ENCODE measurements around the gene CLASP1. TPM values are rescaled to one million over a fixed set of nuclear protein-coding genes. Genes with fewer than 3 reads are reported as not detected.

Gene CLASP1
- total and polyA plus RNA-seq, 2 of the 8 experiments (the other 6 are each of a cell fraction or from before 2014, with no cell fraction given) = 7.3 to 53.9 TPM

- no peak overlapping the region for H4K8ac ChIP-seq (ENCODE audit: extremely low read depth, insufficient read depth, low read length)
- H3K23me2 ChIP-seq (ENCODE audit: low read depth, low read length) = no peaks in the 10 kb centered on the region
- no peak overlapping the region for H3K23ac ChIP-seq (ENCODE audit: insufficient read length)
- no peak overlapping the region for H3K27ac ChIP-seq (ENCODE audit: low read depth, low read length)
- no peaks in the 10 kb centered on the region for H3K27me3 ChIP-seq (replicated peaks in 1 of 4; ENCODE audit: control insufficient read depth in 3 of 4, extremely low read depth in 1 of 4, insufficient read depth in 3 of 4, low read length in 3 of 4)
- H3K79me1 ChIP-seq (ENCODE audit: low read depth, low read length) = no peaks in the 10 kb centered on the region; the same call in 1 of the 2 replicates
- no peak overlapping the region for H3K14ac ChIP-seq (ENCODE audit: insufficient read length)
- ChIA-PET CTCF (ENCODE audit: partially characterized antibody) (interaction anchor here (1.0 to 11.5 kb wide), 8 partner anchors 10 to 269 kb away, joined by 3 to 144 read pairs (median 3); no protein-coding TSS in a partner anchor), POLR2A (ENCODE audit: partially characterized antibody) (interaction anchor here (0.8 to 1.0 kb wide), 2 partner anchors 13 to 57 kb away, joined by 3 to 7 read pairs; no protein-coding TSS in a partner anchor)
- H3K36me3 ChIP-seq (ENCODE audit: control insufficient read depth in 2 of 4, insufficient read depth in 4 of 4, low read length in 3 of 4) = peaks cover 16 to 45% (median 33%) of the 10 kb centered on the region in 4 experiments; a peak in 7 of 8 replicates
- no peak overlapping the region for H2BK120ac ChIP-seq (replicated peaks; ENCODE audit: low read depth, low read length)
- H3K4ac ChIP-seq (replicated peaks; ENCODE audit: insufficient read length, low read depth, low read length) = no peak overlapping the region
- H4K91ac ChIP-seq (replicated peaks; ENCODE audit: insufficient read length, low read length) = no peak overlapping the region
- peaks cover 2 to 5% of the 10 kb centered on the region in 2 experiments for H4K20me1 ChIP-seq (replicated peaks in 1 of 2; ENCODE audit: control insufficient read depth in 1 of 2, insufficient read depth in 2 of 2, low read length in 2 of 2)
- no peaks in the 10 kb centered on the region for H3K79me2 ChIP-seq (ENCODE audit: control insufficient read depth in 1 of 2, insufficient read depth in 2 of 2, low read length in 2 of 2)
- H2BK15ac ChIP-seq (ENCODE audit: low read length) = no peak overlapping the region
- no peak overlapping the region for H2AK5ac ChIP-seq (ENCODE audit: low read depth, low read length)
- no peak overlapping the region for H3K18ac ChIP-seq (ENCODE audit: extremely low read depth, low read length)
- H2AFZ ChIP-seq (ENCODE audit: low read length) = no peak overlapping the region
- TF ChIP-seq YY1 (IDR thresholded peaks at IDR 0.05; ENCODE audit: low read depth, low read length) = no peak
- TF ChIP-seq ASH2L (IDR thresholded peaks at IDR 0.05; ENCODE audit: low read length) = no peak
- TF ChIP-seq TCF12 (IDR thresholded peaks at IDR 0.05; ENCODE audit: low read depth, low read length) = no peak
- no peak for TF ChIP-seq SUZ12 (IDR thresholded peaks at IDR 0.05; ENCODE audit: low read length)
- no peak for TF ChIP-seq SAP30 (IDR thresholded peaks at IDR 0.05; ENCODE audit: insufficient read depth, insufficient replicate concordance, low read length)
- TF ChIP-seq ATF3 (IDR thresholded peaks at IDR 0.05; ENCODE audit: insufficient read depth, low read depth, low read length) = no peak
- no peak for TF ChIP-seq RXRA (IDR thresholded peaks at IDR 0.05; ENCODE audit: insufficient read depth, low read depth, low read length)
- no peak for TF ChIP-seq ZNF274 (IDR thresholded peaks at IDR 0.05; ENCODE audit: borderline replicate concordance, extremely low read depth, low read length)
- no peak for TF ChIP-seq SIX5 (IDR thresholded peaks at IDR 0.05; ENCODE audit: low read depth, low read length)
- TF ChIP-seq BRCA1 (IDR thresholded peaks at IDR 0.05; ENCODE audit: low read depth, low read length) = no peak
- H3K4me3 ChIP-seq (ENCODE audit: extremely low read depth in 1 of 4, insufficient read depth in 2 of 4, low read depth in 3 of 4, low read length in 4 of 4) = no peak overlapping the region
- H3K9me3 ChIP-seq (ENCODE audit: insufficient read depth in 2 of 2, low read depth in 1 of 2, low read length in 1 of 2) = no peaks in the 10 kb centered on the region
- H2BK20ac ChIP-seq (ENCODE audit: low read length) = no peak overlapping the region
- no peak overlapping the region for H3K56ac ChIP-seq (replicated peaks; ENCODE audit: insufficient read length, low read depth, low read length)
- no peak overlapping the region for H4K5ac ChIP-seq (ENCODE audit: insufficient read length, low read depth, low read length)
- FAIRE-seq = no peak
- no peak overlapping the region for H2BK12ac ChIP-seq (ENCODE audit: low read depth, low read length)
- H3K4me1 ChIP-seq (replicated peaks in 1 of 4; ENCODE audit: control insufficient read depth in 3 of 4, insufficient read depth in 4 of 4, low read length in 3 of 4) = no peaks in the 10 kb centered on the region
- H3K4me2 ChIP-seq (ENCODE audit: insufficient read depth in 1 of 2, low read depth in 2 of 2, low read length in 2 of 2) = no peak overlapping the region
- no peak for DNase-seq (ENCODE audit: low read depth in 1 of 2, low spot score in 2 of 2)
- no peak overlapping the region for H3K9ac ChIP-seq (replicated peaks in 1 of 4; ENCODE audit: extremely low read depth in 1 of 4, low read depth in 3 of 4, low read length in 3 of 4)
- 92% methylated on average over 17 of the region's 17 CpGs; no CpG with 5 or more reads in 1 of the 2 experiments for WGBS, 2 experiments (ENCODE audit: extremely low coverage in 1 of 2, insufficient coverage in 1 of 2, insufficient read length in 1 of 2, insufficient replicate concordance in 2 of 2, low coverage in 1 of 2, low lambda C conversion rate in 2 of 2, missing lambda C conversion rate in 1 of 2)
- H2BK5ac ChIP-seq (ENCODE audit: low read depth, low read length) = no peak overlapping the region
Measured at GRCh38 chr2:121351521-121352318, 297.5 kb downstream of the CLASP1 start.

Data from H1 (cell line).